ENCODE measurements around the gene CRBN. TPM values are rescaled to one million over a fixed set of nuclear protein-coding genes. Genes with fewer than 3 reads are reported as not detected.

Gene CRBN
- total and polyA plus RNA-seq, 9 of the 15 experiments (the other 6 are each of a cell fraction or from before 2014, with no cell fraction given): 40.8 to 331 (median 57.4) TPM

DNA sequence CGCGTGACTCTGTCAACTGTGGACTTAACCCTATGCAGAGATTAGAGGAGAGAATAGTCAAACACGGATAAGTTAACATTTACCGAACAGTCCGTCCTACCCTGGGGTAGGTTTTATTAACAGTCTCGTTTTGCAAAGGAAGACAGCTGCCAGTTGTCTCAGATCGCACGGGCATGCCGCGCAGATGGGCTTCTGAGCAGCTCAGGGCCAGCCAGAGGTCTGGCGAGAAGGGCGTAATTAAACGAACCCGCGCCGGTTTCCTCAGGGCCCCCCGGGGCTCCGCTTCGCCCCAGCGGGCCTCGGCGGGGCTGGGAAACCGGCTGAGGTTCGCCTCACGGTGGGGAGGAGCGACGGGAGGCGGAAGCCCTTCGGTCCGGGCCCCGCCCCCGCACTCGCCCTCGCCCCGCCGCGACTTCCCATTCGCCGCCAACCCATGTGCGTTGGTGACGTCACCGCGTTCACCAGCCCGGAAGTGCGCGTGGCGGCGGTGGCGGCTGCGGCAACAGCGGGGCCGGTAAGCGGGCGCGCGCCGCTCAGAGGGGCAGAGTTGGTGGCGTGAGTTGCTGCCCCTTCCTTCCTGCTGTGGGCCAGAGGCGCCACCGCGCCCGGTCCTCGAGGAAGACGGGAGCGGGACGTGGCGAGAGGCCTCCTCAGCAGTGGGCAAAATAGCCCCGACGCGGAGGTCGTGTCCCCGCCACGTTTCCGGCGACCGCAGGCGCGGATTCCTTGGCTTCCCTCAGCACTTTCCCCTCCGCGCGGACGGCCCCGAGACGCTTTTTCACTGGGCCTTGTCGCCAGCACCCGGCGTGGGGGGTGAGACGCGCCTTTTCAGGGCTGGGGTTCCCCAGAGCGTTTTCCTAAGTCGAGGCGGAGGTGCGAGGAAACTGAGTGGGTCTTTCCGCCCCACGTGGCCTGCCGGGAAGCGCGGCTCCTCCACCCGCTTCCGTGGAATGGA is 52.7 kb downstream of the CRBN start, which contains the start of gene TRNT1 (continued):
- TF ChIP-seq, protein P1, sequence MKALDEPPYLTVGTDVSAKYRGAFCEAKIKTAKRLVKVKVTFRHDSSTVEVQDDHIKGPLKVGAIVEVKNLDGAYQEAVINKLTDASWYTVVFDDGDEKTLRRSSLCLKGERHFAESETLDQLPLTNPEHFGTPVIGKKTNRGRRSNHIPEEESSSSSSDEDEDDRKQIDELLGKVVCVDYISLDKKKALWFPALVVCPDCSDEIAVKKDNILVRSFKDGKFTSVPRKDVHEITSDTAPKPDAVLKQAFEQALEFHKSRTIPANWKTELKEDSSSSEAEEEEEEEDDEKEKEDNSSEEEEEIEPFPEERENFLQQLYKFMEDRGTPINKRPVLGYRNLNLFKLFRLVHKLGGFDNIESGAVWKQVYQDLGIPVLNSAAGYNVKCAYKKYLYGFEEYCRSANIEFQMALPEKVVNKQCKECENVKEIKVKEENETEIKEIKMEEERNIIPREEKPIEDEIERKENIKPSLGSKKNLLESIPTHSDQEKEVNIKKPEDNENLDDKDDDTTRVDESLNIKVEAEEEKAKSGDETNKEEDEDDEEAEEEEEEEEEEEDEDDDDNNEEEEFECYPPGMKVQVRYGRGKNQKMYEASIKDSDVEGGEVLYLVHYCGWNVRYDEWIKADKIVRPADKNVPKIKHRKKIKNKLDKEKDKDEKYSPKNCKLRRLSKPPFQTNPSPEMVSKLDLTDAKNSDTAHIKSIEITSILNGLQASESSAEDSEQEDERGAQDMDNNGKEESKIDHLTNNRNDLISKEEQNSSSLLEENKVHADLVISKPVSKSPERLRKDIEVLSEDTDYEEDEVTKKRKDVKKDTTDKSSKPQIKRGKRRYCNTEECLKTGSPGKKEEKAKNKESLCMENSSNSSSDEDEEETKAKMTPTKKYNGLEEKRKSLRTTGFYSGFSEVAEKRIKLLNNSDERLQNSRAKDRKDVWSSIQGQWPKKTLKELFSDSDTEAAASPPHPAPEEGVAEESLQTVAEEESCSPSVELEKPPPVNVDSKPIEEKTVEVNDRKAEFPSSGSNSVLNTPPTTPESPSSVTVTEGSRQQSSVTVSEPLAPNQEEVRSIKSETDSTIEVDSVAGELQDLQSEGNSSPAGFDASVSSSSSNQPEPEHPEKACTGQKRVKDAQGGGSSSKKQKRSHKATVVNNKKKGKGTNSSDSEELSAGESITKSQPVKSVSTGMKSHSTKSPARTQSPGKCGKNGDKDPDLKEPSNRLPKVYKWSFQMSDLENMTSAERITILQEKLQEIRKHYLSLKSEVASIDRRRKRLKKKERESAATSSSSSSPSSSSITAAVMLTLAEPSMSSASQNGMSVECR (CRISPR knock-in tag; IDR thresholded peaks at IDR 0.05): peak; percentile 94; the same call in 1 of the 2 replicates
- TF ChIP-seq RBBP5 (IDR thresholded peaks at IDR 0.05; ENCODE audit: borderline replicate concordance, insufficient read depth, low read length, poor library complexity, severe bottlenecking): peak; percentile 99
- TF ChIP-seq XRCC4 (IDR thresholded peaks at IDR 0.05; ENCODE audit: extremely low read depth, insufficient read depth, insufficient read length): no peak
- TF ChIP-seq HCFC1 (IDR thresholded peaks at IDR 0.05; ENCODE audit: low read depth, low read length): peak; percentile 63
- no peak for TF ChIP-seq ZNF3 (CRISPR knock-in tag; IDR thresholded peaks at IDR 0.05)
- TF ChIP-seq FUS (optimal IDR thresholded peaks at IDR 0.05; ENCODE audit: low read depth, low read length): peak; percentile 95
- TF ChIP-seq, protein P2, sequence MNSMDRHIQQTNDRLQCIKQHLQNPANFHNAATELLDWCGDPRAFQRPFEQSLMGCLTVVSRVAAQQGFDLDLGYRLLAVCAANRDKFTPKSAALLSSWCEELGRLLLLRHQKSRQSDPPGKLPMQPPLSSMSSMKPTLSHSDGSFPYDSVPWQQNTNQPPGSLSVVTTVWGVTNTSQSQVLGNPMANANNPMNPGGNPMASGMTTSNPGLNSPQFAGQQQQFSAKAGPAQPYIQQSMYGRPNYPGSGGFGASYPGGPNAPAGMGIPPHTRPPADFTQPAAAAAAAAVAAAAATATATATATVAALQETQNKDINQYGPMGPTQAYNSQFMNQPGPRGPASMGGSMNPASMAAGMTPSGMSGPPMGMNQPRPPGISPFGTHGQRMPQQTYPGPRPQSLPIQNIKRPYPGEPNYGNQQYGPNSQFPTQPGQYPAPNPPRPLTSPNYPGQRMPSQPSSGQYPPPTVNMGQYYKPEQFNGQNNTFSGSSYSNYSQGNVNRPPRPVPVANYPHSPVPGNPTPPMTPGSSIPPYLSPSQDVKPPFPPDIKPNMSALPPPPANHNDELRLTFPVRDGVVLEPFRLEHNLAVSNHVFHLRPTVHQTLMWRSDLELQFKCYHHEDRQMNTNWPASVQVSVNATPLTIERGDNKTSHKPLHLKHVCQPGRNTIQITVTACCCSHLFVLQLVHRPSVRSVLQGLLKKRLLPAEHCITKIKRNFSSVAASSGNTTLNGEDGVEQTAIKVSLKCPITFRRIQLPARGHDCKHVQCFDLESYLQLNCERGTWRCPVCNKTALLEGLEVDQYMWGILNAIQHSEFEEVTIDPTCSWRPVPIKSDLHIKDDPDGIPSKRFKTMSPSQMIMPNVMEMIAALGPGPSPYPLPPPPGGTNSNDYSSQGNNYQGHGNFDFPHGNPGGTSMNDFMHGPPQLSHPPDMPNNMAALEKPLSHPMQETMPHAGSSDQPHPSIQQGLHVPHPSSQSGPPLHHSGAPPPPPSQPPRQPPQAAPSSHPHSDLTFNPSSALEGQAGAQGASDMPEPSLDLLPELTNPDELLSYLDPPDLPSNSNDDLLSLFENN (IDR thresholded peaks at IDR 0.05; ENCODE audit: low read depth in 2 of 2, low read length in 2 of 2): peak in 1 of 2 experiments; percentile 20; a peak in 2 of 4 replicates
- peak; percentile 79 for TF ChIP-seq ZNF165 (CRISPR knock-in tag; IDR thresholded peaks at IDR 0.05; ENCODE audit: borderline replicate concordance)
- peak; percentile 61; the same call in 1 of the 2 replicates for TF ChIP-seq ZNF263 (CRISPR knock-in tag; IDR thresholded peaks at IDR 0.05; ENCODE audit: borderline replicate concordance)
- TF ChIP-seq, protein P3, sequence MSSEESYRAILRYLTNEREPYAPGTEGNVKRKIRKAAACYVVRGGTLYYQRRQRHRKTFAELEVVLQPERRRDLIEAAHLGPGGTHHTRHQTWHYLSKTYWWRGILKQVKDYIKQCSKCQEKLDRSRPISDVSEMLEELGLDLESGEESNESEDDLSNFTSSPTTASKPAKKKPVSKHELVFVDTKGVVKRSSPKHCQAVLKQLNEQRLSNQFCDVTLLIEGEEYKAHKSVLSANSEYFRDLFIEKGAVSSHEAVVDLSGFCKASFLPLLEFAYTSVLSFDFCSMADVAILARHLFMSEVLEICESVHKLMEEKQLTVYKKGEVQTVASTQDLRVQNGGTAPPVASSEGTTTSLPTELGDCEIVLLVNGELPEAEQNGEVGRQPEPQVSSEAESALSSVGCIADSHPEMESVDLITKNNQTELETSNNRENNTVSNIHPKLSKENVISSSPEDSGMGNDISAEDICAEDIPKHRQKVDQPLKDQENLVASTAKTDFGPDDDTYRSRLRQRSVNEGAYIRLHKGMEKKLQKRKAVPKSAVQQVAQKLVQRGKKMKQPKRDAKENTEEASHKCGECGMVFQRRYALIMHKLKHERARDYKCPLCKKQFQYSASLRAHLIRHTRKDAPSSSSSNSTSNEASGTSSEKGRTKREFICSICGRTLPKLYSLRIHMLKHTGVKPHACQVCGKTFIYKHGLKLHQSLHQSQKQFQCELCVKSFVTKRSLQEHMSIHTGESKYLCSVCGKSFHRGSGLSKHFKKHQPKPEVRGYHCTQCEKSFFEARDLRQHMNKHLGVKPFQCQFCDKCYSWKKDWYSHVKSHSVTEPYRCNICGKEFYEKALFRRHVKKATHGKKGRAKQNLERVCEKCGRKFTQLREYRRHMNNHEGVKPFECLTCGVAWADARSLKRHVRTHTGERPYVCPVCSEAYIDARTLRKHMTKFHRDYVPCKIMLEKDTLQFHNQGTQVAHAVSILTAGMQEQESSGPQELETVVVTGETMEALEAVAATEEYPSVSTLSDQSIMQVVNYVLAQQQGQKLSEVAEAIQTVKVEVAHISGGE (CRISPR knock-in tag; IDR thresholded peaks at IDR 0.05): peak in 1 of 3 experiments; percentile 88; a peak in 2 of 6 replicates
- peak; percentile 97 for TF ChIP-seq ZFX (CRISPR knock-in tag; IDR thresholded peaks at IDR 0.05)
- TF ChIP-seq ZBTB1 (CRISPR knock-in tag; IDR thresholded peaks at IDR 0.05; ENCODE audit: borderline replicate concordance, low read depth): peak; percentile 94
- peak; percentile 62; the same call in 1 of the 2 replicates for TF ChIP-seq ZBTB17 (CRISPR knock-in tag; IDR thresholded peaks at IDR 0.05)

All from K562 (cell line).